HG03378 (cell line): ENCODE measurements around the gene FAM221B.

ENCODE experiments used
- ATAC-seq: cut with Tn5 transposase; IDR thresholded peaks from one replicate; pipeline ENCODE4 v1.9.1; 2021; ENCODE audit warnings: mild to moderate bottlenecking, moderate library complexity; ENCODE audit not compliant: unreplicated experiment

FAM221B gene

DNA sequence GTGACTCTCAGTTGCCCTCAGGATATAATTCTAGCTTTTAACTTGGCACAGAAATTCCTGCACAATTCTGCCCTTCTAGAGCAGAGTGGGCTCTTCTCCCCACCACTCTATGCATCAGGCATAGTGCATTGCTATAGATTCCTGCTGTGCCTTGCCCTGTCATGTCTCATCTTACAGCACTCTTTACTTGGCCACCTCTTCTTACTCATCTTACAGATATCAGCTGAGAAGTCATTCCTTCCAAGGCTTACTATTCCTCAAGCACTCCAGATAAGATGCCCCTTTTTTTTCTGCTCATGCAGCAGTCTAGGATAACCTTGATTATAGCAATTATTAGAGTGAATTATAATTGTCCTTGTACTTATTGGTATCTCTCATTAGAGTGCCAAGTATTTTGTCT lies 5.6 kb downstream of the FAM221B start:
- no peak for ATAC-seq

DNA sequence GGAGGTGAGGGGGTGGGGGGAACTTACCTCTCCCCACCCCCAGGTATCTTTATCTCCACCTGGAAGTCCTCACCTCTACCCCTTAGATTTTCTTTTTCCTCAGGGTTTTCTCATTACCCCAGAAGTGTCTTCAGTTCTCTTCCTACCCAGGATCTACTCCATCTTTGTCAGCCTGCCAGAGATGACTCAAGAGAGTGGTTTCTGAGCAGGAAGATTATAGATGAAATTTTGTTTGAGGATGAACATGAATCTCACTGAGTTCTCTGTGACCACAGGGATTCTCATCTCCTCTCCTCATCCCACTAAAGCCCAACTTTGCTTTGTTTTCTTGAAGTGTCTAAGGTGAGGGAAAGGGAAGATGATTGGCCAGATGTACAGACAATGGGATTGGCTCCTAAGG lies 8.5 kb downstream of the FAM221B start:
- ATAC-seq = no peak

DNA sequence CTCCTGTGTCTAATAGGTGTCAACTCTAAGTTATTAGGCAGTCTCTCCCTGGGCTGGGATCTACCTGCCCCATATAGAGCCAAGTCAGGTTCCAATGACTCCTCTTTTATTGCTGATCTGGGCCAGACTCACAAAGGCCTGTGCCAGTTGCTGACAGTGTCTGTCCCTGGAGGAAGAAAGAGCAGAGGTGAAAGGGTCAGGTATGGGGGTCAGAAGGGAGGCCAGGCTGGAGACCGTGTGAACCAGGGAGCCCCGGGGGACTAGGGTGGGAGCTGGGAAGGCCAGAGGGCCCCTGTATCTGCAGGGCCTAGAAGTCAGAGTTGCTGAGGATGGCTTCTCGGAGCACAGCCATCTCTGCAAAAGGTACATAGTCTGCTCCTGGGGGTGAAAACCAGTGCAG lies 10.2 kb downstream of the FAM221B start:
- no peak for ATAC-seq

DNA sequence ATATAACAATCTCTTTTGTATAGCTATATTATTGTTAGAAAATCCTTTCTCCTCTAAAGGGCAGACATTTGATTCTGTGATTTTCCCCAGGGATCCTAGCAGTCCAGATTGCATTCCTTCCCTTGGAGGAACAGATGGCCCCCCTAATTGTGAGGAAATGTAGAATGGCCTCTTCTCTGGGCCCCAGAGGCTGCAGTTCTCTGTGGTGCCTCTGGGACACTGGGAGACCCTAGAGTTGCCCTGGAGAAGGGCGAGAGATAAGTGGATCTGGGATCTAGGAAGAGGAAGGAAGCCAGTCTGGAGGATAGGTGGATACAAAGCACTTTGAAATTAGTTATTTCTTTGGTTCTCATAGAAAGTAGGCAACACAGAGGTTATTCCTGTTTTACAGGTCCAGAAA lies 11.8 kb downstream of the FAM221B start:
- no peak for ATAC-seq

DNA sequence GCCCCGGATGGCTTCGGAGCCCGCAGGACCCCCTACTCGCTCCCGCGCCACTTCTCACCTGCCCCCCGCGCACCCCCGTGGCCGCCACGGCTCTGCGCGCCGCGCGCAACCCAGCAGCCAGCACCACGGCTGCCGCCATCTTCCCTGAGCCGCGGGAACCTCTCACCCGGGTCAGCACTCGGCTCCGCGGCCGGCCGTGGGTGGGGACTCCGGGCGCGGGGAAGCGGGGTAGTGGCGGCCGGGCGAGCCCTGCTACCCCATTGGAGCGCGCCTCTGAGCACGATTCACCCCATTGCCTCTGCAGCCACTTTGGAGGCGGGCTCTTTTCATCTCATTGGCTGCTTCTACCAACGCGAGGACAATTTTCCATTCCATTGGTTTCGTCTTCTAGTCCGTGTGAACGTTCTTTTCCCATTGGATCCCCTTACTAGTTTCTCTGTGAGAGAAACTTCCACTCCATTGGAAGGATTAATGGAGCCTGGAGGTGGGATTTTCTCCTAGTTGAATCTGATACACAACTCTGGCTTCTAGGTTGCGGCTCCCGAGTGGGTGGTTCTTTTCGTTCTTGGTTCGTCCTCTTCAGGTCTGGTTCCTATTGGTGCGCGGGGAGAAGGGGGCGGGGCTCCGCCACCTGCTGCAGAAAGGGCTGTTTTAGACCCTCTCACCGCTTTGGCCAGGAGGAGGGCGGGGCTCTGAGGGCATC lies 13.5 kb downstream of the FAM221B start, which contains the start of gene HINT2:
Gene HINT2, minus strand, starts transcription at position 202 of the 703 bp plus-strand sequence. Its CDS starts 63 bp downstream, at position 139.
- peak; percentile 58 for ATAC-seq

DNA sequence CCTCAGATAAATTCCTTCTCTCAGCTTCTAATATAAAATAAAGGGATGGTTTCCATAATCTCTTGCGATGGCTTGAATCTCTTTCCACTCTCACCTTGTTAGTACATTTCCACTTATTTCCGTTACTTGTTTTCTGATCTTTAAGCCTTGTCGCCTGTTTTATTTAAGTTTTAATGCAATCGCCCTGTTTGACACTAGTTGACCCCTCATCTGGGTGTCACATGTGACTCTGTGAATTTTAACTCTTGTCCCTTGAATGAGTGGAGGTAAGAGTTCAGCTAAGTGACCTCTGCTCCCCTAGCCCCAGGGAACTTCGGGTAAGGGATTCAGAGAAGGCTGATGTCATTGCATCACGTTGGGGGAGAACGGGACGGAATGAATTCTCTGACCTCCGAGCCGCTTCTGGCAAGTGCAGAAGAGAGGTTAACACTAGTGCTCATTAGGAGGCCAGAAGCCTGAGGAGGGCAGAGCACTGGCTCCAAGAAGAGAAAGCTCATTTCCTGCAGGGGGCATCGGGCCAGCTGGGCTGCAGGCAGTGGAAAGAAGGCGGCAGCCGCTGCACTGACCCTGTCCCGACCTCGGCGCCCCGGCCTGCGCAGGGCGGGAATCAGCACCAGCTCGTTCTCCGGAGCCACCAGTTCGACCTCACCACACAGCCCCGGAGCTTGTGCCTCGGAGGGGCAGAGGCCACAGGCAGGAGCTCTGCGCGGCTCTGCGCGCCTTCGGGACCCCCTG lies 14.3 kb downstream of the FAM221B start:
- ATAC-seq = peak; percentile 26

DNA sequence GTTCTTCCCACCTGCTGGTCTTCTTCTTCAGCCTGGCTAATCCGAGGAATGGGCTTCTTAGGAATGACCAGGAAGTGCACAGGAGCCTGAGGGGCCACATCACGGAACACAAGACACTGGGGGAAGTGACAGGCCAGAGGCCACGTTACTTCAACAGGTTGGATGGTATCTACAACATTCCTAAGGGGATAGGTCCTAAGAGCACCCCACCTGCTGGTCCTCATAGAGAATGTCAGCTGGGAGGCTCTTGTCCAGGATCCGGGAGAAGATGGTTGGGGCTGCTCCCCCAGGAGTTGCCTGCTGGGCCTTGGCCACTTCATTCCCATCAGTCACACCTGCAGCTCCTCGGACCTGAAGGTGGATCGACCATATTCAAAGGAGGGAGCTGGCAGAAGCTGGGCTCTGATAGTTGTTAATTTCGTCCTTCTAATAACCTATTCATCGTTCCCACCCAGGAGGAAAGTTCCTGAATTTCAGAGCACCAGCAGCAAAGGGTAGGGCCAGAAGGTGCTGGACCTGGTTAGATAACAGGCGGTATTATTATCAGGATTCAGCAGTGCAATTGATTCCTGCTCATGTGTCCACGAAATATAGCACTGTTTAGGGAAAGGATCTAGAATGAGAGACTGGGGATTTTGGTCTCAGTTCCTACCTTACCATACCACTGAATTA lies 15.0 kb downstream of the FAM221B start:
- no peak for ATAC-seq

DNA sequence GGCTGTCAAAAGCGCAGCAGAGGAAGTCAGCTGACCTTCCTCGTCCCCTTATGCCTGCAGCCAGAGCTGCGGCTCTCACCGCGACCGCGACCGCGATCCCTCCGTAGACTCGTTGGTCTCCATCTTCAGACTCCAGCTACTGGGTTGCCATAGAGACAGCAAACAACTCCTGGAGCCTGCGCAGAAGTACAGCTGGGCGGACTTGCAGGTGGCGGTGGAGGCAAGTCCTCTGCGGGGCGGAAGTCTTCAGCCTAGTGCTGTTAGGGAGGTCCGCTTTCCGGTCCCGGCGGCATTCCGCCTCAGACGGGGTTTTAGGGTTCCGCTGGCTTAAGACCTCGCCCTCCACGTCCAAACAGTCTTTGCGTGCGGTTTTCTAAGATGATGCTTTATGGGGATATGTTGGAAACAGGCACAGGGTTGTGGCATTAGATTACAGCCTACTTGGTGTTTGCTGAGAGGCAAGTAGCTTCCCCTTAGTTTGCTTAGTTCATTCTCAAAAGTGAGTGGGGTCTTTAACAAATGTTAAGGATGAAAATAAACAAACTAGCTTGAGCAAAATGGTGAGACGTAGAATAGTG lies 16.4 kb downstream of the FAM221B start, which contains the start of gene SPAG8:
Gene SPAG8, minus strand, starts transcription at position 238 of the 578 bp plus-strand sequence. Its CDS starts 115 bp downstream, at position 123.
- peak; percentile 62 for ATAC-seq

DNA sequence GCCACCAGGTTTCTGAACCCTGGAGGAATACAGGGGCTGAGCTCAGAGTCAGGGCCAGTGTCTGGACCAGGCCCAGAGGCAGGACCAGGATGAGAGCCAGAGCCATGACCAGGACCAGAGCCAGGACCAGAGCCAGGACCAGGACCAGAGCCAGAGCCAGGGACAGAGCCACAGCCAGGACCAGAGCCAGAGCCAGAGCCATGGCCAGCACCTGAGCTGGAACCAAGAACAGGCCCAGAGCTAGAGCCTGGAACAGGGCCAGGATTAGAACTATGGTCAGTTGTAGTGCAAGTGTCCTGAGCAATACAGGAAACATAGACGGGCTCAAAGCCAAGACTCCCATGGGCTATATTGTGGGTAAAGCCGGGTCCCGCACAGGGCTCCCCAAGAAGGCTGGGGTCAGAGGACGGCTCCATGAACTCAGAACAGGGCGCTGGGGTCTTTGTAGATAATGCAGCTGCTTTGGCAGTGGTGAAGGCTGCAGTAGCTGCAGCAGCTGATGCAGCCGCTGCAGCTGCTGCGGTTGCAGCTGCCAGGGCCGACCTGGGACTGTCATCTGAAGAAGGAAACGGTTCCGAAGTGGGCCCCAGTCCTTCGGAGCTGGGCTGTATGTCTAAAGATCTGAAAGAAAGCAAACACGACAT lies 17.0 kb downstream of the FAM221B start:
- ATAC-seq = no peak

DNA sequence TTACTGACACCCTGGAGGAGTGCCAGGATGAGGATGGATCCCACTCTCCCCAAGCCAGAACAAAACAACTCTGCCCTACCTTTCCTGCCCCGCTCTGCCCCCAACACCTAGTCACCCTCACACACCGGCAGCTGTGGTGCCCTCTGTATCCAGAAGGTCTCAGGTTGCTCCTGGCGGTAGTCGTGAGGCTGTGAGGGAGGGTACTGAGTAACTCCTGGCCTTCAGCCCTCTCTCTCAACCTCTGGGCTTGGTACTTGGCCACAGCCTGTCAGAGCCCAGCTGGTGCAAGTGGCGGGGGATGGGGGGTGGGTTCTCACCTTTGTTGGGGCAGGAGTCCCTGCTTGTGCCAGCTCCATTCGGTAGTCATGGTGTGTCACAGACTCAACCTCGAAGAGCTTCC lies 18.4 kb downstream of the FAM221B start:
- no peak for ATAC-seq

DNA sequence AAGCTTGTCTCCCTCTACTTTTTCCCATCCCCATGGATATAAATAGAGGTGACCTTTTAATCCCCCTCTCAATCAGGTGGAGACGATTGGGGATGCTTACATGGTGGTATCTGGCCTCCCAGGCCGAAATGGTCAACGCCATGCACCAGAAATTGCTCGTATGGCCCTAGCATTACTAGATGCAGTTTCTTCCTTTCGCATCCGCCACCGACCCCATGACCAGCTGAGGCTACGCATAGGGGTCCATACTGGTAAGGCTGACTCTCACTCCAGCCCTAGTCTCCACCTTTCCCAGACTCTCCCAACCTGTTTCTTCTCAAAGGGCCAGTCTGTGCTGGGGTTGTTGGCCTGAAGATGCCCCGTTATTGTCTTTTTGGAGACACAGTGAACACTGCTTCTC lies 20.1 kb downstream of the FAM221B start:
- no peak for ATAC-seq

DNA sequence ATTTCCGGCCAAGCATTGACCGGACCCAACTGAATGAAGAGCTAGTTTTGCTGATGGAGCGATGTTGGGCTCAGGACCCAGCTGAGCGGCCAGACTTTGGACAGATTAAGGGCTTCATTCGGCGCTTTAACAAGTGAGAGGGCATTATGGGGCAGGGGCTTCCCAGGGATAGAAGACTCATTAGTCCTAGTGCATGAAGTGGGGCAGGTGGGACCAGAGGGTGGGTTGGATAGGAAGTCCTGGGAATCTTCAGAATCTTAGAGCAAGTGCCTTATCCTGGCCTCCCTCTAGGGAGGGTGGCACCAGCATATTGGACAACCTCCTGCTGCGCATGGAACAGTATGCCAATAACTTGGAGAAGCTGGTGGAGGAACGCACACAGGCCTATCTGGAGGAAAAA lies 22.4 kb downstream of the FAM221B start:
- no peak for ATAC-seq

DNA sequence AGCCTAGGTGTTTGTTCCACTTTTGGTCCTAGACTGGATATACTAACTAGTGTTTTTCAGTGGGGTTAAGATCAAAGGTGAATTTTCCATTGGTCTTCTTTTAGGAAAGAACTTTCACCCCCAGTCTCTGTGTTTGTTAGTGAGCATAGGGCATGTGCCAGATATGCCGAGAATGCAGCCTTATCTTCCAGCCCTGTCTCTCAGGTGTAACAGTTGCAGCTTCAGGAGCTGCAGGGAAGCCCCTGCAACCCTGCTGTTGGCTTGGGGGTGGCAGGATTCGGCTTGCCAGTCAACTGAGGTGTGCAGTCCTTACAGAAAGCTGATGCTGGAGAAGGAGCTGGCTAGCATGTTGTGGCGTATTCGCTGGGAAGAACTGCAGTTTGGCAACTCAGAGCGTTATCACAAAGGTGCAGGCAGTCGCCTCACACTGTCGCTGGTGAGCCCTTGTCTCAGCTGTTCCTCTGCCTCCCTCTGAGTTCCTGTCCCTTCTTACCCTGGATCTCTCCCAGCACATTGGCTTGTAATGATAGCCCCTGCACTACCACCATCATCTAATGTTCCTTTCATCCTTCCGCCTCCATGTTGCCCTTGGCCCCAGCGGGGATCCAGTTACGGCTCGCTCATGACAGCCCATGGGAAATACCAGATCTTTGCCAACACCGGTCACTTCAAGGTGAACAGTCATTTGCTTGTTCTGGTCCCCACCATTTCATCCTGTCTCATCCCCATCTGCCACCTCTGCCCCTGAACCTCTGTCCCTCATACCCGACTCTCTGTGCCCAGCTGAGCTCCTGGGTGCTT lies 27.0 kb downstream of the FAM221B start:
- ATAC-seq = no peak

DNA sequence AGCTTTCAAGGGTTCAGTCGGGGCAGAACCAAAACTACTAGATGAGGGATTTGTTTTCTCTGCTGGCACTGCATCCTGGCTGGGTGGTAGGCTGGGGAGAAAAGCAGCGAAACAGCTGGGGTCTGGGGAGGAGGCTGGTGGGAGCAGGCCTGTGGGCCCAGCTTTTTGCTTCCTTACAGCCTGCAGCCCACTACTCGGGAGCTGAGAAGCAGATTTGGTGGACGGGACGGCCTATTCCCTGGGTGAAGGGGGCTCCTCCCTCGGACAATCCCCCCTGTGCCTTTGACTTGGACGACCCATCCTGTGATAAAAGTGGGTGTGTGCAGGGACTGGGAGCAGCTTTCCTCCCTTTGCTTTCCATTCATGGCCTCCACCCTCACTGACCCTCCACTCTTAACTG lies 28.0 kb downstream of the FAM221B start:
- ATAC-seq = no peak

DNA sequence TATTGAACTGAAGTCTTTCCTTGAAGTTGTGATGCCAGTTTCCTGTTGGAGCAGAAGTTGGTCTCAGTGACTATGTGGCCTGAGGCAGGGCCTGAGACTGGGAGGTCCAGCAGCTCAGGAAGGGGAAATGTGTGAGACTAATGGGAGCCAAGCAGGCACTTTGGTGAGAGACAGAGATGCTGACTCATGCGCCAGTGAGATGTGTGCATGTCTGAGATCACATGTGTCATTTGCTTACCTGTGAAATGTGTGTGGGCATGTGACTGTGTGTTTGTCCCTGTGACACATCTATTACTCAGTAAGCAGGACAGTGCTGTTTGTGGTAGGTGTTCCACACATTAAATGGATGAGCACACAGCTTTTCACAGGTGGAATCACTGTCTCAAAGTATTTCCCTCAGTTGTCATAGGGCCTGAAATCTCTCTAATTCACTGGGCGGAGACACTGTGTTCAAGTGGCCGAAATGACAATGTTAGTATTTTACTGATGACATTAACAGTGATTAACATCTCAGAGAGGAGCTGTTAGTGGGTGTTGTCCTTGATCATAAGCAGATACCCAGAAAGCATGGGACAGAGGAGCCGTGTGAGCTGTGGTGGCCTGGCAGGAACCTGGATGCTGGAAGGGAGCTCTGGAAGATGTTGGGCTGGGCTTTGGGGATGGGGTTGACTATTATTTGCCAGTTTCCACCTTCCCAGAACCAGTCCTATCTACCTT lies 29.7 kb downstream of the FAM221B start:
- peak; percentile 70 for ATAC-seq

DNA sequence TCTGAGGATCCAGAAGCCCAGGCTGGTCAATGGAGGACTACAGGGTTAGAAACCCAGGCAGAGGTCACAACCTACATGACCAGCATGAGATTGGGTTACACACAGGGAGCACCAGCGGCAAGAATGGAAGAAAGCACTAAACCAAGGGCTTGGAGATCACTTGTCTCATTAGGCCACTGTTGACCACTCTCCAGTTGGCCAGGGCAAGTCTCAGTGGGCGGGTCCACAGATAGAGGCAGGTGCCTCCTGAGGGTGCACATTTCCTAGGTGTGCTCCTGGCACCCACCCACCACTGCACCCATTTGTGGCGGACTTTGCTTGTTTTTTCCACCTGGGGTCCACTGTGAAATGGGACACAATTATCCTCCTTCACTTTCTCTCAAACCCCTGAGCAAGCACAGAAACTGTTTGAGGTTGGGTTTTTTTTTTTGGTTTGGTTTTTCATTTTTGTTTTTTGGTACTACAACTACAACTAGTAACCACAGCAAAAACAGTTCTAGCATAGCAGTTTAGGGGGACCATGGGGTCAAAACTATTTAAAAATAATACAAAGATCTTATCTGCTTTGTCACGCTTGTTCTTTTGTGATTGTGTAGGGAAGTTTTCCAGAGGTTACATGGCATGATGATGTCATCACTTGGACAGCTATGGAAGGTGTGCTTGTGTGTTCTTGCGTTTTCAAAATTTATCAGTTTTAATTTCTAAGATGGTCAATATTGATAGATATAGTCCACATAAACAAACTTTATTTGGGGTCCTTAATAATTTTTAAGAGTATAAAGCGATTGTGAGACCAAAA lies 31.0 kb downstream of the FAM221B start:
- ATAC-seq = no peak

DNA sequence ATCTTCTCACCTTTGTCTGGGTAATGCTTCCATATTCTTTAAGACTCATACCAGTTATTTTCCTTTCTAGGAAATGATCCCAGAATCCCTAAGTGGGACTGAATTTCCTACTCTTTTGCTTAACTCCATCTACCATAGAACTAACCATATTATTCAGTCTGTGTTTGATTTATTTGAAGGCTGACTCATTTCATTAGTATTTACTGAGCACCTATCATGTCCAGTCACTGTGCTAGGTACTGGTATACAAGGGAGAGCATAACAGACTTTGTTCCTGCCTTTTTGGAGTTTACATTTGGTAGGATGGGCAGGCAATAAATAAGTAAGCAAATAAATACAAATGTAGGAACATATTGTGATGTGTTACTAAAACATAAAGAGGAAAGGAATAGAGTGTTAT lies 32.8 kb downstream of the FAM221B start:
- no peak for ATAC-seq

DNA sequence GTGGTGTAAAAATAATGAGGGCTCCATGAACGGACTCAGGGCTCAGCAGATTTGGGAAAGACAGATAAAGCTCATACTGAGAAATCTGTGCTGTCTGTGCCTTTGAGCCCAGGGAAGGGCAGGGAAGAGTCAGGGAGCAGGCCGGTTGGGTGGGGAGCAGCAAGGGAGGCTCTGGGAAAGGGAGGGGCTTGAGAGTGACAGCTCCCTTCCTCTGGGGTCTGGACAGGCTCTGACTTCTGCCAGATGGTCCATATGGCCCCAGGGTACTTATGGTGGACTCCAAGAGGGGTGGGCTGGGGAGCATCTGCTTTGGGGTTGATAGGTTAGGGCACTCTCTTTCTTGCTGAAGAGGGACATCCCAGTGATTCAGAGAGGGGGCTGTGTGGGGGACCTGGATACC lies 35.1 kb downstream of the FAM221B start:
- ATAC-seq = no peak

DNA sequence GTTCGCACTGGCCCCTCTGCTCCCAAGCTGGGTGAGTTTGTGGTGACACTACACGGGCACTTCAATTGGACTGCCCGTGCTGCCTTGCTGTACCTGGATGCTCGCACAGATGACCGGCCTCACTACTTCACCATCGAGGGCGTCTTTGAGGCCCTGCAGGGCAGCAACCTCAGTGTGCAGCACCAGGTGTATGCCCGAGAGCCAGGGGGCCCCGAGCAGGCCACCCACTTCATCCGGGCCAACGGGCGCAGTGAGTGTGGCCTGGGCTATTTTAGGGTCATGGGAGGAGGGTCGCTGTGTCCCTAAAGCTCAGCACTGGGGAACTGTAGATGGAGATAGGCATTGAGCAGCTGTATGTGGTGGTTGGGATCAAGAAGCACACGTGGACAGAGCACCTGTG lies 35.7 kb downstream of the FAM221B start:
- no peak for ATAC-seq
